Spinal cord (tissue), 10 donors: ENCODE results near the gene SGK1. TPM values are rescaled to one million over a fixed set of nuclear protein-coding genes. Genes with fewer than 3 reads are reported as not detected.
A peak's percentile ranks its signal among the peaks of the same experiment; 100 is the strongest.
"Not testable (repeated sequence)": the region's sequence is repeated elsewhere in the genome, so short reads cannot be mapped to it uniquely, and the experiment has no call there.

Experiments
- DNase-seq, 6 donors: peaks; one replicate each; pipeline versions ENCODE4 v3.0.0 to v3.0.0-alpha.2; 2013 to 2015; ENCODE audit warnings: low spot score in 6 of 6, low read depth in 4 of 6
- H3K27ac ChIP-seq: one replicate; pipeline ENCODE4 v1.5.1; 2013; ENCODE audit warnings: low read depth, low read length, control low read depth
- H3K27me3 ChIP-seq: one replicate; pipeline ENCODE4 v1.6.1; 2013; ENCODE audit warnings: low read length; ENCODE audit not compliant: control insufficient read depth, insufficient read depth
- H3K36me3 ChIP-seq: one replicate; pipeline ENCODE4 v1.6.1; 2013; ENCODE audit warnings: low read length; ENCODE audit not compliant: control insufficient read depth, insufficient read depth
- H3K4me1 ChIP-seq: one replicate; pipeline ENCODE4 v1.6.1; 2013; ENCODE audit warnings: low read length; ENCODE audit not compliant: control insufficient read depth, insufficient read depth
- H3K4me3 ChIP-seq: one replicate; pipeline ENCODE4 v1.5.1; 2013; ENCODE audit warnings: low read depth, low read length, control low read depth
- H3K9me3 ChIP-seq: one replicate; pipeline ENCODE4 v1.6.1; 2013; ENCODE audit warnings: low read length; ENCODE audit not compliant: control insufficient read depth, insufficient read depth
- WGBS: methylation state at CpG from one replicate; pipeline ENCODE4 v1.1.5; 2013; ENCODE audit warnings: missing lambda C conversion rate; ENCODE audit not compliant: insufficient coverage; 5-methylcytosine and 5-hydroxymethylcytosine counted together
- polyA plus RNA-seq, 2 donors: library from polyadenylated mRNA; unstranded; fragments of 120-200 nt; gene quantifications; one replicate each; pipeline ENCODE4 v1.2.1, GENCODE V29; 2013; ENCODE audit not compliant: insufficient read length in 2 of 2
- total RNA-seq, 2 donors: library from RNA; depleted of rRNA in 1 of 2; stranded (reverse); fragments of 120-200 nt in 1 of 2; fragments of >200 nt in 1 of 2; gene quantifications; one replicate each; pipeline versions ENCODE4 v1.2.3 to v1.2.4, GENCODE V29; 2013 to 2014
- donor health status: healthy.

The SGK1 gene
- total and polyA plus RNA-seq, 4 donors, result 97.8 to 258 (median 152) TPM

DNA sequence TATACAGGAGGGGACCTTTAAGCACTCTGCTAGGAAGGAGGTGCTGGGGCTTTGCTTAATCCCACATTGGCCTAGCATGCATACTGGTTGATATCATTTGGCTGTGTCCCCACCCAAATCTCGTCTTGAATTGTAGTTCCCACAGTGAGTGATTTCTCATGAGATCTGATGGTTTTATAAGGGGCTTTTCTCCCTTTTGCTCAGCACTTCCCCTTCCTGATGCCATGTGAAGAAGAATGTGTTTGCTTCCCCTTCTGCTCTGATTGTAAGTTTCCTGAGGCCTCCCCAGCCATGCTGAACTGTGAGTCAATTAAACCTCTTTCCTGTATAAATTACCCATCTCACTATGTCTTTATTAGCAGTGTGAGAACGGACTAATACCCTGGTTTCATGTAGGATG is 1.8 kb upstream of the SGK1 start:
- not testable (repeated sequence) for H3K27me3 ChIP-seq, DNase-seq
- no CpG with 5 or more reads among the region's 2 CpGs for WGBS

DNA sequence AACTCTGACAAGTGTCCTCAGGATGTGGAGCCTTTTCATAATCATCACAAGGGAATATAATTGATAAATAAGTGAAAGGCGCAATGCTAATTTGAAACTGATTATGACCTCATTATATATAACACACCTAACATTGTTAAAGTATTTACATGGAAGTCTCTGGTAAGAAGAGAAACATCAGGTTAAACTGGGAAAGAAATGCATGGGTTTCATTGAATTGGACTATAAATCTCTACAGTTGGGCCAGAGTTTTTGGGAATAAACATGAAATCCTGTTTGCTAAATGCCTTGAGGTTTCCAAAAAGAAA is 1.0 kb upstream of the SGK1 start:
- no peak overlapping the region for H3K4me3 ChIP-seq
- H3K27me3 ChIP-seq, result no peaks in the 10 kb centered on the region
- WGBS, result no CpG with 5 or more reads among the region's 1 CpG
- H3K27ac ChIP-seq, result no peak overlapping the region
- H3K36me3 ChIP-seq, result no peaks in the 10 kb centered on the region
- H3K9me3 ChIP-seq, result no peaks in the 10 kb centered on the region
- no peaks in the 10 kb centered on the region for H3K4me1 ChIP-seq
- no peak for DNase-seq

More for the DNA sequence above, 1.8 kb upstream of the SGK1 start:
- not testable (repeated sequence) for H3K36me3 ChIP-seq, H3K4me3 ChIP-seq, H3K9me3 ChIP-seq, H3K27ac ChIP-seq, H3K4me1 ChIP-seq

DNA sequence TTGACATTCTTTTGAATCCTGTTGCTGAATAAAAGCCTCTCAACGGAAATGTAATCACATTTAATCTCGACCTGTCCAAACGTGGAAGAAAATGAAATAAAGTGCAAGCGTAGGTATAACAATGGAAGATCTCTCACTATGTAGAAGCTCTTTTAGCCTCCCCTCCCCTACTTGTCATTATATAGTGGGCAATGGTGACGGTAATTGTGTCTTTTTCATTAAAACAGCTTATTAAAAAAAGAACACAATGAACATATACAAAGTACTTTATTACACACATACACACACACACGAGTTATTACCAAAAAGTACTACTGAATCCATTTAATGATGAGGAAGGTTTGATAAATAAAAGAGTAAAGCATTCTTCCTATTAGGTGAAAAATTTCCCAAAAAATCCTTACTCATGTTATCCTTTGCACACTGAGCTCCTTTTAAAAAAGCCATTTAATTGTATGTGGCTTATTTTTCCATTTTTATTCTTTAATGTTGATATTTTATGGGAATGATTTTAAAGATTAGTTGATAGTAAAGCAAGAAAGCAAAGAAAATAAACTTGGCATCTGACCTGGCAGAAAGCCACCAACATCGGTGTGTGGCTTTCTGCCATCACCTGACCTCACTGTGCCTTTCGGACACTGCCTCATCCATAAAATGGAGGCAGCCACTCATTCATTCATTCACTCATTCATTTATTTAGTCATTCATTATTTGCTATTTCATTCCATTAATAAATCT is 493 bp upstream of the SGK1 start:
- Histone ChIP-seq H3K4me1 (no peaks in the 10 kb centered on the region), H3K27ac (peak overlapping the region; percentile 75), H3K9me3 (no peaks in the 10 kb centered on the region), H3K36me3 (no peaks in the 10 kb centered on the region), H3K4me3 (peak overlapping the region; percentile 71), H3K27me3 (no peaks in the 10 kb centered on the region)
- DNase-seq, result peak in 2 of 6 donors; percentile 30 to 75
- 65% methylated on average over 2 of the region's 8 CpGs for WGBS

DNA sequence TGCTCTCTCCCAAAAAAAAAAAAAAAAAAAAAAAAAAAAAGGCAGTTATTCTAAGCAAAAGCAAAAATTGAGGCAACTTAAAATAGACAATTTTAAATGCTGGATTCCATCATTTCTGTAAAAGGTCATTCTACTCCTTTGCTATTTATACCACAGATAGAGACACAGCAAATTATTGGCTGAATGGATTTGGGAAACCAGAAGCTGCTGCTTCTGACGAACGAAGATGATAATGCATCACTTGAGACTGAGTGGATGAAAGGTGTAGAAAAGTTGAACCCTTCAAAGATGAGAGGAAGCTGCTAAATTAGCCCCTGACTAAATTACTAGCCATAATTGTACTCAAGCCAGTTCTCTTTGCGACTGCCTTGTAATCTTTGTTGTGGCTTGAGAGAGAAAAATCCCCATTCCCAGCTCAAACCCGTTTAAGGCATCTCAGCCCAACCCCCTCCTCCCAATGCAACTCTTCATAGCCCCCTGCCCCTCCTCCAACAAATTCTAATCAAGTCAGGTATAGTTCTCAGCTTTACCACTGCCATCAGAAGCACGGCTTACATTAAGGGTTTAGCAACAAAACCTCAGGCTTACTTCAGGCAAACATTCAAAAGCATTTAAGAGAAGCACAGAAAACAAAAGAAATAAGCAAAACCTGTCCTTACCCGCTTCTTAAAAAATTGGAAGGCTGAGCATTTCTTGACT is 1.0 kb downstream of the SGK1 start:
- peak overlapping the region; percentile 75 for H3K27ac ChIP-seq
- DNase-seq, result peak in 5 of 6 donors; percentile 41 to 93 (median 62)
- no peaks in the 10 kb centered on the region for H3K4me1 ChIP-seq
- H3K9me3 ChIP-seq, result no peaks in the 10 kb centered on the region
- no peaks in the 10 kb centered on the region for H3K36me3 ChIP-seq
- peak overlapping the region; percentile 71 for H3K4me3 ChIP-seq
- WGBS, result 5% methylated on average over 3 of the region's 6 CpGs
- H3K27me3 ChIP-seq, result no peaks in the 10 kb centered on the region

DNA sequence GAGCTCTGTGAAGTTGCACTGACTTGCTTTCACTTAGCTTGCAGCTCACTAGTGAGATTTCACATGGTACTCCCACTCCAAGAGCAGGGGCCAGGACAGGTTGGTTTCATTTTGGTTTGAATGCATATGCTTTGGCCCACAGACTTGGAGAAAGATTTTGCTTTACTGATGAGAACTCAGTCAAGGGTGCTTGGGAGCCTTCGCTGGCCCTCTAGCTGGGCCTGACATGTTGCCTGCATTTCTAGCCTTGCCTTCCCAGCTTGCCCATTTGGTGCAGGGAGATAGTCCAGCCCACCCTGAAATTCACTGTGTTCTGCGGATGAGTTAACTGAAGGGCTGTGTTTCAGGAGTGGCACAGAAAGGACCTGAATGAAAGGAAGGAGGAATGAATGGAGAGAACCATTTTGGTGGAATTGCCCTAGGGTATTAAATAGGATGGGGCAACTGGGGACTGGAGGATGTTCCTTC is 1.9 kb downstream of the SGK1 start:
- no peaks in the 10 kb centered on the region for H3K27me3 ChIP-seq
- no peaks in the 10 kb centered on the region for H3K4me1 ChIP-seq
- peak overlapping the region; percentile 44 for H3K27ac ChIP-seq
- H3K36me3 ChIP-seq, result no peaks in the 10 kb centered on the region
- DNase-seq, result peak in 5 of 6 donors; percentile 22 to 79 (median 52)
- WGBS, result 50% methylated on average over 2 of the region's 2 CpGs
- peak overlapping the region; percentile 71 for H3K4me3 ChIP-seq
- no peaks in the 10 kb centered on the region for H3K9me3 ChIP-seq

DNA sequence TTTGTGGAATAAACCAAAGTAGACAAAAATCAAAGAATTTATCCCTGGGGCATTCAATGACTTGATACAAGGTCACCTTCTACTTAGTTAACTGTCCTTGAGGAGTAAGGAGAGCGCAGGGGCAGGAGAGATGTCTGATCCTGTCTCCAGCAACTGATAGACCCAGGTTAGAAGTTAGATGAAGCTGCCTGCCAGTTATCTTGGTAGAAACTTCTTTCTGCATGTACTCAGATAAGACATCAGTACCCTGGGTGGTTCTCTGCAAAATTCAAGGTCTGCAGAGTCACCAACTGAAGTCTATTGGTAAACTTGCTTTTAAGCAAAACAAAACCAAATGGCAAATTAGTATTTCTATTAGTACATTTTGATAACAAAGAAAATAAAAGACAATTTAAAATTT is 2.7 kb downstream of the SGK1 start:
- no peak overlapping the region for H3K27ac ChIP-seq
- no peaks in the 10 kb centered on the region for H3K4me1 ChIP-seq
- no peaks in the 10 kb centered on the region for H3K27me3 ChIP-seq
- H3K36me3 ChIP-seq, result no peaks in the 10 kb centered on the region
- H3K4me3 ChIP-seq, result no peak overlapping the region
- DNase-seq, result no peak
- no CpG with 5 or more reads among the region's 1 CpG for WGBS
- H3K9me3 ChIP-seq, result no peaks in the 10 kb centered on the region

DNA sequence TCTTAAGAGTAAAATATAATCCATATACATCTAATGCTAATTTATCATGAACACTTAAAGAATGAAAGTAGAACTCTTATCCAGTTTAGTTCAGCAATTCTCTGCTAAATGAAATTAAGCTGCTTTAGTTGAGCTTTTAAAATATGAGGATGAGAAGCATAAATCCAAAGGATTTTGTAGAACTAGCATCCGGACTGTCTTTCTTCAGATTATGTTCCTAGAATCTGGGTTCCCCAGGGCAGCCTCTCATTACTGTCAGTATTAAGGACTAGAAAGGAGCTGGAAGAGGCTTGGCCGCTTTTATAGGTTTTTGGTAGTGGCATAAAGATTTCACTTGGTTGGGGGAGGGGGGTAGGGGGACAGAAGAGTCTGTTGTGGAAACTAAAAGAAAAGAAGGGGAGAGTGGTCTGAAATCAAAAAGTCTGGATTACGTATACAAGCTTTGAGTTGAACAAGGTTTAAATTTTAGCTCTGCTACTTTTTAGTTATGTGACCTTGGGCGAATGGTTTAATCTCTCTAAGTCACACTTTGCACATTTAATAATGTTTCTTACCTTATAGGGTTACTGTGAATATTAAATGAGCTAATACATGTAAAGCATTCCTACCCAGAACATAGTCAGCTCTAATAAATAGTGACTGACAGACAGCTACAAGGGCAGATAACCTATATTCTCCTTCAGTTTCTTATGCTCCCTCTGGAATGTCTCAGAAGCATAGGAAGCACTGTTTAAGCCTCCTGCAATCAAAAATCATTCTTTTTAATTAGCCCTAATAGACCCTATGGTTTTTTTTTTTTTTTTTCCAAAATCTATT is 3.7 kb downstream of the SGK1 start:
- peak in 1 of 6 donors; percentile 11 for DNase-seq
- 57% methylated on average over 2 of the region's 4 CpGs for WGBS
- no peaks in the 10 kb centered on the region for H3K9me3 ChIP-seq
- H3K27ac ChIP-seq, result no peak overlapping the region
- no peak overlapping the region for H3K4me3 ChIP-seq
- no peaks in the 10 kb centered on the region for H3K4me1 ChIP-seq
- no peaks in the 10 kb centered on the region for H3K36me3 ChIP-seq
- no peaks in the 10 kb centered on the region for H3K27me3 ChIP-seq

DNA sequence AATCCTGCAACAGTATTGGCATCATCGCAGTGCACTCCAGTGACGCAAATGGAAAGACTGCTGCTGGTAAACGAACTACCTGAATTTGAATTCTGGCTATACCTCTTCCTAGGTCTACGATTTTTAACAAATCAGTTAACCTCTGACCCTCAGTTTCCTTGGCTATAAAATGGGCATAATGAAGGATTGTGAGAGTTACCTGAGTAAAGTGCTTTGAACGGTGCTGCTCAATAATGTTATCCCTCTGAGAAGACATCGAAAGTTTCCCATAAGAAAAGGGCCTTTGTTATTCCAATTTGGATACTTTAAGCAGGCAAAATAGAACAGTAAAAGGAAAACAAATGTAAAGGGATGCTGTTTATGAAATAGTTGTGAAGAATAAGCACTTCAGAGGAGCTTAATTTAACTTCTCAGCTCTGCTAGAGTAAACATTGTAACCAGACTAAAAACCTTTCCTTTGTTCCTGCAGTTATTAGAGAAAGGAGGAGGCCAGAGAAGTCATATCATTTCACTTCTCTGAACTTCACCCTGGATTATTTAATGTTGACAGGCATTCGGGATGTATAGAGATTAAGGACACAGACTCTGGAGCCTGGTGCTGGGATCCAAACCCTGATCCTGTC is 5.8 kb downstream of the SGK1 start:
- Histone ChIP-seq H3K9me3 (no peaks in the 10 kb centered on the region), H3K27me3 (no peaks in the 10 kb centered on the region), H3K4me1 (no peaks in the 10 kb centered on the region), H3K27ac (no peak overlapping the region), H3K4me3 (no peak overlapping the region), H3K36me3 (no peaks in the 10 kb centered on the region)
- DNase-seq, result no peak
- 53% methylated on average over 2 of the region's 7 CpGs for WGBS

DNA sequence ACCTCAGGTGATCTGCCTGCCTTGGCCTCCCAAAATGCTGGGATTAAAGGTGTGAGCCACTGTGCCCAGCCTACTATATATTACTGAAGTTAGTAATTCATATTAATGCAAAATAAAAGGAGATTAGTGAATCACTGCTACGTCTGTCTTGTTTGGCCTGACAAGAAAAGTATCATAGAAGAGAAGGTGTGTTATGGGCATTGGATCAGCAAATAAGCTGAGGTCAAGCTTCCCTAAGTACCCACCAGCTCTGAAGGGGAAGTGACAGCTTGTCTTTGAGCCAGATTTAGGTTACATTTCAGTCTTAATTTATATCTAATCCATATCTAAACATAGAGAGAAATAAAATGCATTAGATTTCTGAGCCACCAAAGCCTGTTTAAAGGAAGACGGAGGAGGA is 7.1 kb downstream of the SGK1 start:
- no peak for DNase-seq
- Histone ChIP-seq H3K4me1 (no peaks in the 10 kb centered on the region), H3K27ac (no peak overlapping the region), H3K9me3 (no peaks in the 10 kb centered on the region), H3K27me3 (no peaks in the 10 kb centered on the region), H3K4me3 (no peak overlapping the region), H3K36me3 (no peaks in the 10 kb centered on the region)
- no CpG with 5 or more reads among the region's 2 CpGs for WGBS
